Smooth muscle cell (in vitro differentiated cells): Measurements from ENCODE around the gene MCTP1. TPM values are rescaled to one million over a fixed set of nuclear protein-coding genes. Genes with fewer than 3 reads are reported as not detected.

Source experiments
- DNase-seq: peaks from one replicate; lab custom pipeline; 2025; ENCODE audit not compliant: unreplicated experiment; lab: John Stamatoyannopoulos, UW
- H2AFZ ChIP-seq: fragments of 200-600 bp; sonication (generic); 2 replicates; pipeline ENCODE4 v1.6.0; 2016; ENCODE audit warnings: antibody characterized with exemption, low read depth, mild to moderate bottlenecking
- H3F3A ChIP-seq: fragments of 200-600 bp; sonication (generic); 2 replicates; pipeline ENCODE4 v1.6.0; 2017; ENCODE audit warnings: antibody characterized with exemption, low read depth
- H3K27ac ChIP-seq: fragments of 200-600 bp; sonication (generic); 2 replicates; pipeline ENCODE4 v1.5.1; 2016; ENCODE audit warnings: low read depth, mild to moderate bottlenecking
- H3K27me3 ChIP-seq: fragments of 200-600 bp; sonication (generic); 2 replicates; pipeline ENCODE4 v1.6.1; 2016; ENCODE audit warnings: low read depth, mild to moderate bottlenecking
- H3K36me3 ChIP-seq: fragments of 200-600 bp; sonication (generic); 2 replicates; pipeline ENCODE4 v1.5.1; 2016; ENCODE audit warnings: low read depth
- H3K4me1 ChIP-seq: fragments of 200-600 bp; sonication (generic); 2 replicates; pipeline ENCODE4 v1.5.1; 2016; ENCODE audit warnings: low read depth
- H3K4me2 ChIP-seq: fragments of 200-600 bp; sonication (generic); 2 replicates; pipeline ENCODE4 v1.6.0; 2016; ENCODE audit warnings: mild to moderate bottlenecking
- H3K4me3 ChIP-seq: fragments of 200-600 bp; sonication (generic); 2 replicates; pipeline ENCODE4 v1.5.1; 2016; ENCODE audit warnings: mild to moderate bottlenecking
- H3K79me2 ChIP-seq: fragments of 200-600 bp; sonication (generic); 2 replicates; pipeline ENCODE4 v1.6.0; 2016; ENCODE audit warnings: low read depth, mild to moderate bottlenecking
- H3K9ac ChIP-seq: fragments of 200-600 bp; sonication (generic); 2 replicates; pipeline ENCODE4 v1.6.0; 2016; ENCODE audit warnings: low read depth
- H3K9me3 ChIP-seq: fragments of 200-600 bp; sonication (generic); replicated peaks from 2 replicates; pipeline ENCODE4 v1.5.1; 2016; ENCODE audit warnings: low read depth
- H4K20me1 ChIP-seq: fragments of 200-600 bp; sonication (generic); 2 replicates; pipeline ENCODE4 v1.6.0; 2016; ENCODE audit warnings: low read depth
- WGBS: methylation state at CpG from one replicate; pipeline ENCODE4 v1.1.7; 2016; ENCODE audit warnings: low lambda C conversion rate; 5-methylcytosine and 5-hydroxymethylcytosine counted together
- polyA plus RNA-seq: library from polyadenylated mRNA; unstranded; fragments of >200 nt; fragmentation: Nextera tagmentation; extraction: Ambion mirVana; gene quantifications from 2 replicates; pipeline ENCODE4 v1.2.1, GENCODE V29; 2016
- total RNA-seq: library from RNA; depleted of rRNA; stranded (reverse); fragments of >200 nt; gene quantifications from 2 replicates; pipeline ENCODE4 v1.2.3, GENCODE V29; 2014
- TF ChIP-seq, protein P1 (sequence below): fragments of 200-600 bp; sonication (generic); IDR thresholded peaks from 2 replicates; pipeline ENCODE4 v1.5.1; 2017; ENCODE audit warnings: borderline replicate concordance, mild to moderate bottlenecking, antibody characterized with exemption; ENCODE audit not compliant: insufficient read depth, poor library complexity, severe bottlenecking

Gene MCTP1
- total and polyA plus RNA-seq, 2 experiments from 2014 or later = 1.1 to 4.8 TPM

GRCh38 chr5:95222836-95223235 is 62.1 kb downstream of the MCTP1 start:
- H3F3A ChIP-seq = no peaks in the 10 kb centered on the region
- DNase-seq = no peak
- H3K9ac ChIP-seq = no peak overlapping the region
- no peaks in the 10 kb centered on the region for H3K27me3 ChIP-seq
- H3K27ac ChIP-seq = no peak overlapping the region
- WGBS = 91% methylated on average over 2 of the region's 2 CpGs
- no peaks in the 10 kb centered on the region for H4K20me1 ChIP-seq
- H3K4me2 ChIP-seq = no peak overlapping the region
- no peaks in the 10 kb centered on the region for H3K79me2 ChIP-seq
- no peaks in the 10 kb centered on the region for H3K9me3 ChIP-seq
- TF ChIP-seq, protein P1, sequence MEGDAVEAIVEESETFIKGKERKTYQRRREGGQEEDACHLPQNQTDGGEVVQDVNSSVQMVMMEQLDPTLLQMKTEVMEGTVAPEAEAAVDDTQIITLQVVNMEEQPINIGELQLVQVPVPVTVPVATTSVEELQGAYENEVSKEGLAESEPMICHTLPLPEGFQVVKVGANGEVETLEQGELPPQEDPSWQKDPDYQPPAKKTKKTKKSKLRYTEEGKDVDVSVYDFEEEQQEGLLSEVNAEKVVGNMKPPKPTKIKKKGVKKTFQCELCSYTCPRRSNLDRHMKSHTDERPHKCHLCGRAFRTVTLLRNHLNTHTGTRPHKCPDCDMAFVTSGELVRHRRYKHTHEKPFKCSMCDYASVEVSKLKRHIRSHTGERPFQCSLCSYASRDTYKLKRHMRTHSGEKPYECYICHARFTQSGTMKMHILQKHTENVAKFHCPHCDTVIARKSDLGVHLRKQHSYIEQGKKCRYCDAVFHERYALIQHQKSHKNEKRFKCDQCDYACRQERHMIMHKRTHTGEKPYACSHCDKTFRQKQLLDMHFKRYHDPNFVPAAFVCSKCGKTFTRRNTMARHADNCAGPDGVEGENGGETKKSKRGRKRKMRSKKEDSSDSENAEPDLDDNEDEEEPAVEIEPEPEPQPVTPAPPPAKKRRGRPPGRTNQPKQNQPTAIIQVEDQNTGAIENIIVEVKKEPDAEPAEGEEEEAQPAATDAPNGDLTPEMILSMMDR = no peak
- H3K36me3 ChIP-seq = no peaks in the 10 kb centered on the region
- H2AFZ ChIP-seq = no peak overlapping the region
- no peak overlapping the region for H3K4me3 ChIP-seq
- peaks cover 3% of the 10 kb centered on the region for H3K4me1 ChIP-seq

GRCh38 chr5:95221234-95221633 is 63.7 kb downstream of the MCTP1 start:
- H3K4me3 ChIP-seq = no peak overlapping the region
- no peaks in the 10 kb centered on the region for H3K27me3 ChIP-seq
- no peak overlapping the region for H3K4me2 ChIP-seq
- no peaks in the 10 kb centered on the region for H4K20me1 ChIP-seq
- no peak overlapping the region for H3K9ac ChIP-seq
- no peak overlapping the region for H3K27ac ChIP-seq
- no peak overlapping the region for H2AFZ ChIP-seq
- H3K9me3 ChIP-seq = no peaks in the 10 kb centered on the region
- H3K79me2 ChIP-seq = no peaks in the 10 kb centered on the region
- WGBS = 92% methylated on average over 2 of the region's 2 CpGs
- H3K4me1 ChIP-seq = peaks cover 6% of the 10 kb centered on the region
- H3K36me3 ChIP-seq = no peaks in the 10 kb centered on the region
- no peak for DNase-seq
- H3F3A ChIP-seq = no peaks in the 10 kb centered on the region
- TF ChIP-seq, protein P1 = no peak

GRCh38 chr5:95220381-95220780 is 64.5 kb downstream of the MCTP1 start:
- H3K79me2 ChIP-seq = no peaks in the 10 kb centered on the region
- H3K27me3 ChIP-seq = no peaks in the 10 kb centered on the region
- DNase-seq = no peak
- H3K4me3 ChIP-seq = no peak overlapping the region
- H3K9ac ChIP-seq = no peak overlapping the region
- H3K9me3 ChIP-seq = no peaks in the 10 kb centered on the region
- H3K27ac ChIP-seq = no peak overlapping the region
- no peak overlapping the region for H3K4me2 ChIP-seq
- H2AFZ ChIP-seq = no peak overlapping the region
- TF ChIP-seq, protein P1 = no peak
- H3K4me1 ChIP-seq = peaks cover 6% of the 10 kb centered on the region
- no peaks in the 10 kb centered on the region for H3F3A ChIP-seq
- no peaks in the 10 kb centered on the region for H4K20me1 ChIP-seq
- WGBS = 95% methylated on average over 1 of the region's 1 CpG
- no peaks in the 10 kb centered on the region for H3K36me3 ChIP-seq

- Histone ChIP-seq H2AFZ (no peak overlapping the region), H4K20me1 (no peaks in the 10 kb centered on the region), H3K4me1 (peaks cover 6% of the 10 kb centered on the region), H3K9ac (no peak overlapping the region), H3K4me3 (no peak overlapping the region), H3K9me3 (no peaks in the 10 kb centered on the region), H3K79me2 (no peaks in the 10 kb centered on the region), H3K27me3 (no peaks in the 10 kb centered on the region), H3K36me3 (no peaks in the 10 kb centered on the region), H3K4me2 (no peak overlapping the region), H3F3A (no peaks in the 10 kb centered on the region), H3K27ac (no peak overlapping the region)
- DNase-seq = no peak
- TF ChIP-seq, protein P1 = no peak
- WGBS = 92% methylated on average over 3 of the region's 3 CpGs
Observed at GRCh38 chr5:95219411-95219810, 65.5 kb downstream of the MCTP1 start.
